HepG2 (cell line): ENCODE measurements around the gene HSPB7. TPM values are rescaled to one million over a fixed set of nuclear protein-coding genes. Genes with fewer than 3 reads are reported as not detected.
A peak's percentile ranks its signal among the peaks of the same experiment; 100 is the strongest.

Experiments used
- AGO1 ChIP-seq: fragments of 200-400 bp; formaldehyde crosslinking; IDR thresholded peaks from 2 replicates; pipeline ENCODE4 v1.6.1; 2017; ENCODE audit warnings: mild to moderate bottlenecking, low read depth, low read length, moderate library complexity; ENCODE audit not compliant: poor library complexity, severe bottlenecking
- BORCS8-MEF2B ChIP-seq: sonication (generic); formaldehyde crosslinking; IDR thresholded peaks from 2 replicates; pipeline ENCODE4 v1.8.0; 2022; ENCODE audit warnings: mild to moderate bottlenecking, missing genetic modification reagents
- EED ChIP-seq: sonication (generic); formaldehyde crosslinking; IDR thresholded peaks from 2 replicates; pipeline ENCODE4 v1.5.0; 2020; ENCODE audit warnings: mild to moderate bottlenecking, missing genetic modification reagents
- FOSL2 ChIP-seq: sonication (generic); formaldehyde crosslinking; IDR thresholded peaks from 2 replicates; pipeline ENCODE4 v1.4.0; 2020; ENCODE audit warnings: missing genetic modification reagents
- GTF3A ChIP-seq: sonication (generic); formaldehyde crosslinking; conservative IDR thresholded peaks from 2 replicates; pipeline ENCODE4 v1.4.0; 2020; ENCODE audit warnings: mild to moderate bottlenecking, missing genetic modification reagents
- HIC2 ChIP-seq: sonication (generic); formaldehyde crosslinking; IDR thresholded peaks from 2 replicates; pipeline ENCODE4 v1.9.0; 2022; ENCODE audit warnings: low read depth, missing genetic modification reagents
- HOXA3 ChIP-seq: sonication (generic); formaldehyde crosslinking; IDR thresholded peaks from 2 replicates; pipeline ENCODE4 v1.5.0; 2020; ENCODE audit warnings: missing genetic modification reagents
- IRF2 ChIP-seq: IDR thresholded peaks from 2 replicates; pipeline ENCODE4 v1.6.1; 2018; ENCODE audit warnings: missing genetic modification reagents, missing compliant biosample characterization
- MAZ ChIP-seq, 2 experiments: sonication (generic) in 1 of 2; formaldehyde crosslinking in 1 of 2; IDR thresholded peaks; 2 replicates each; pipeline versions ENCODE4 v1.5.0 to v1.6.1; 2012 to 2020; ENCODE audit warnings: low read depth in 2 of 2, mild to moderate bottlenecking in 2 of 2, borderline replicate concordance in 1 of 2, improper control_type of control experiment in 1 of 2, low read length in 1 of 2, missing genetic modification reagents in 1 of 2, moderate library complexity in 1 of 2
- PRDM4 ChIP-seq: sonication (generic); formaldehyde crosslinking; IDR thresholded peaks from 2 replicates; pipeline ENCODE4 v1.9.0; 2021; ENCODE audit warnings: missing genetic modification reagents, borderline replicate concordance
- RFXANK ChIP-seq: IDR thresholded peaks from 2 replicates; pipeline ENCODE4 v1.6.1; 2016
- SP5 ChIP-seq: IDR thresholded peaks from 2 replicates; pipeline ENCODE4 v1.6.1; 2016; ENCODE audit warnings: low read depth, borderline replicate concordance
- ZFP36L1 ChIP-seq: sonication (generic); formaldehyde crosslinking; IDR thresholded peaks from 2 replicates; pipeline ENCODE4 v1.8.0; 2022; ENCODE audit warnings: mild to moderate bottlenecking, missing genetic modification reagents, moderate library complexity
- ZNF550 ChIP-seq: sonication (generic); formaldehyde crosslinking; IDR thresholded peaks from 2 replicates; pipeline ENCODE4 v1.4.0; 2020; ENCODE audit warnings: mild to moderate bottlenecking, missing genetic modification reagents, borderline replicate concordance
- ZNF747 ChIP-seq: sonication (generic); formaldehyde crosslinking; IDR thresholded peaks from 2 replicates; pipeline ENCODE4 v1.8.1; 2023; ENCODE audit warnings: missing genetic modification reagents, mild to moderate bottlenecking, borderline replicate concordance
- ZNF788 ChIP-seq: sonication (generic); formaldehyde crosslinking; IDR thresholded peaks from 2 replicates; pipeline ENCODE4 v1.5.0; 2020; ENCODE audit warnings: mild to moderate bottlenecking, missing genetic modification reagents, borderline replicate concordance
- ZSCAN22 ChIP-seq: sonication (generic); formaldehyde crosslinking; IDR thresholded peaks from 2 replicates; pipeline ENCODE4 v1.4.0; 2020; ENCODE audit warnings: mild to moderate bottlenecking, missing genetic modification reagents
- polyA plus RNA-seq, 8 experiments: library from polyadenylated mRNA; depleted of rRNA in 3 of 8; stranded (reverse) in 7 of 8; unstranded in 1 of 8; fragments of >200 nt; fragmentation: Illumina TruSeq in 4 of 8; extraction: Trizol in 4 of 8; gene quantifications; 2 replicates each; pipeline versions ENCODE4 v1.2.1 to v1.2.3, GENCODE V29; 2011 to 2016; ENCODE audit warnings: low read depth in 4 of 8, missing spikeins in 1 of 8, mixed read lengths in 1 of 8; ENCODE audit not compliant: insufficient read depth in 1 of 8
- total RNA-seq, 5 experiments: library from RNA; depleted of rRNA; stranded (reverse); fragments of >200 nt; fragmentation: Illumina TruSeq; extraction: Trizol; gene quantifications; 2 replicates each; pipeline ENCODE4 v1.2.3, GENCODE V29; 2016; ENCODE audit warnings: low read depth in 1 of 5
- TF ChIP-seq, protein P1 (sequence below): sonication (generic); formaldehyde crosslinking; IDR thresholded peaks from 2 replicates; pipeline ENCODE4 v1.8.0; 2023; ENCODE audit warnings: mild to moderate bottlenecking, missing genetic modification reagents
- TF ChIP-seq, protein P2 (sequence below): sonication (generic); formaldehyde crosslinking; IDR thresholded peaks from 2 replicates; pipeline ENCODE4 v1.5.0; 2020; ENCODE audit warnings: mild to moderate bottlenecking, missing genetic modification reagents, borderline replicate concordance

HSPB7 gene
- total and polyA plus RNA-seq, 2 of the 13 experiments (the other 11 are each of a cell fraction or from before 2014, with no cell fraction given), result 0.20 TPM; not detected in 1

GRCh38 chr1:16032388-16033102, 14.7 kb upstream of the HSPB7 start (continued):
- peak; percentile 21; the same call in 1 of the 2 replicates for TF ChIP-seq HIC2
- TF ChIP-seq HOXA3 (CRISPR knock-in tag), result peak; percentile 23; the same call in 1 of the 2 replicates
- TF ChIP-seq, protein P1, sequence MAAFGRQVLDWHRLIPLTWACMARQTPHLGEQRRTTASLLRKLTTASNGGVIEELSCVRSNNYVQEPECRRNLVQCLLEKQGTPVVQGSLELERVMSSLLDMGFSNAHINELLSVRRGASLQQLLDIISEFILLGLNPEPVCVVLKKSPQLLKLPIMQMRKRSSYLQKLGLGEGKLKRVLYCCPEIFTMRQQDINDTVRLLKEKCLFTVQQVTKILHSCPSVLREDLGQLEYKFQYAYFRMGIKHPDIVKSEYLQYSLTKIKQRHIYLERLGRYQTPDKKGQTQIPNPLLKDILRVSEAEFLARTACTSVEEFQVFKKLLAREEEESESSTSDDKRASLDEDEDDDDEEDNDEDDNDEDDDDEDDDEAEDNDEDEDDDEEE, result 0 out of 2 replicates have a peak, but pooled peaks have one; percentile 30
- no peak for TF ChIP-seq ZSCAN22 (CRISPR knock-in tag)
- peak; percentile 74; the same call in 1 of the 2 replicates for TF ChIP-seq ZNF788 (CRISPR knock-in tag)
- TF ChIP-seq IRF2 (CRISPR knock-in tag), result peak; percentile 55; the same call in 1 of the 2 replicates
- TF ChIP-seq MAZ (IDR thresholded peaks at IDR 0.05; ENCODE audit: borderline replicate concordance, low read depth, low read length), result peak; percentile 74; the same call in 1 of the 2 replicates
- TF ChIP-seq MAZ (CRISPR knock-in tag; IDR thresholded peaks at IDR 0.05; ENCODE audit: low read depth), result peak; percentile 74
- no peak for TF ChIP-seq AGO1
- TF ChIP-seq RFXANK (CRISPR knock-in tag), result no peak
- TF ChIP-seq BORCS8-MEF2B, result 0 out of 2 replicates have a peak, but pooled peaks have one; percentile 53
- TF ChIP-seq EED (CRISPR knock-in tag), result peak; percentile 69; the same call in 1 of the 2 replicates
- TF ChIP-seq FOSL2, result peak; percentile 30; the same call in 1 of the 2 replicates
- TF ChIP-seq ZFP36L1 (CRISPR knock-in tag), result no peak
- TF ChIP-seq ZNF747, result 0 out of 2 replicates have a peak, but pooled peaks have one; percentile 39
- TF ChIP-seq, protein P2, sequence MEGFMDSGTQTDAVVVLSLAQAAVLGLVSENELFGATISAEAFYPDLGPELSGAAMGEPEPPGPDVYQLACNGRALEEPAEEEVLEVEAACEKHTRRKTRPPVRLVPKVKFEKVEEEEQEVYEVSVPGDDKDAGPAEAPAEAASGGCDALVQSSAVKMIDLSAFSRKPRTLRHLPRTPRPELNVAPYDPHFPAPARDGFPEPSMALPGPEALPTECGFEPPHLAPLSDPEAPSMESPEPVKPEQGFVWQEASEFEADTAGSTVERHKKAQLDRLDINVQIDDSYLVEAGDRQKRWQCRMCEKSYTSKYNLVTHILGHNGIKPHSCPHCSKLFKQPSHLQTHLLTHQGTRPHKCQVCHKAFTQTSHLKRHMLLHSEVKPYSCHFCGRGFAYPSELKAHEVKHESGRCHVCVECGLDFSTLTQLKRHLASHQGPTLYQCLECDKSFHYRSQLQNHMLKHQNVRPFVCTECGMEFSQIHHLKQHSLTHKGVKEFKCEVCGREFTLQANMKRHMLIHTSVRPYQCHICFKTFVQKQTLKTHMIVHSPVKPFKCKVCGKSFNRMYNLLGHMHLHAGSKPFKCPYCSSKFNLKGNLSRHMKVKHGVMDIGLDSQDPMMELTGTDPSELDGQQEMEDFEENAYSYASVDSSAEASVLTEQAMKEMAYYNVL (CRISPR knock-in tag), result no peak
- 0 out of 2 replicates have a peak, but pooled peaks have one; percentile 53 for TF ChIP-seq SP5 (CRISPR knock-in tag)
- TF ChIP-seq PRDM4 (CRISPR knock-in tag), result no peak
- no peak for TF ChIP-seq GTF3A (CRISPR knock-in tag)
- TF ChIP-seq ZNF550 (CRISPR knock-in tag), result no peak
